Measurements from ENCODE around the gene NXPE3.
"Not testable (repeated sequence)": the region's sequence is repeated elsewhere in the genome, so short reads cannot be mapped to it uniquely, and the experiment has no call there.

The NXPE3 gene

GRCh38 chr3:101779047-101779821, at the start of gene NXPE3:
Gene NXPE3, plus strand, starts transcription at chr3:101779211. Its CDS starts 6,386 bp downstream, at chr3:101785597.
- DNase-seq: peak; percentile 76

GRCh38 chr3:101729586-101729985, 49.4 kb upstream of the NXPE3 start:
- no peak for DNase-seq

- no peak for DNase-seq
Observed at GRCh38 chr3:101730839-101731238, 48.2 kb upstream of the NXPE3 start.

- DNase-seq: no peak
Observed at GRCh38 chr3:101732240-101732641, 46.8 kb upstream of the NXPE3 start.

- DNase-seq: no peak
Observed at GRCh38 chr3:101735833-101736232, 43.2 kb upstream of the NXPE3 start.

GRCh38 chr3:101741914-101742313, 37.1 kb upstream of the NXPE3 start:
- DNase-seq: not testable (repeated sequence)

- no peak for DNase-seq
Observed at GRCh38 chr3:101744811-101745210, 34.2 kb upstream of the NXPE3 start.

- DNase-seq: not testable (repeated sequence)
Observed at GRCh38 chr3:101745934-101746333, 33.1 kb upstream of the NXPE3 start.

GRCh38 chr3:101753386-101754113, 25.5 kb upstream of the NXPE3 start:
- not testable (repeated sequence) for DNase-seq

- DNase-seq: no peak
Observed at GRCh38 chr3:101758224-101758623, 20.8 kb upstream of the NXPE3 start.

- DNase-seq: no peak
Observed at GRCh38 chr3:101762041-101762646, 16.9 kb upstream of the NXPE3 start.

GRCh38 chr3:101777745-101778281, 1.2 kb upstream of the NXPE3 start:
- not testable (repeated sequence) for DNase-seq

- DNase-seq: no peak
Observed at GRCh38 chr3:101778385-101779046, 495 bp upstream of the NXPE3 start.

- DNase-seq: no peak
Observed at GRCh38 chr3:101779822-101780381, 891 bp downstream of the NXPE3 start.

- no peak for DNase-seq
Observed at GRCh38 chr3:101780661-101781060, 1.6 kb downstream of the NXPE3 start.

GRCh38 chr3:101781166-101781565, 2.2 kb downstream of the NXPE3 start:
- no peak for DNase-seq

- no peak for DNase-seq
Observed at GRCh38 chr3:101784855-101785613, 6.0 kb downstream of the NXPE3 start.

GRCh38 chr3:101791778-101792177, 12.8 kb downstream of the NXPE3 start:
- no peak for DNase-seq

- no peak for DNase-seq
Observed at GRCh38 chr3:101796077-101796680, 17.2 kb downstream of the NXPE3 start.

GRCh38 chr3:101801174-101801573, 22.2 kb downstream of the NXPE3 start:
- DNase-seq: no peak

- no peak for DNase-seq
Observed at GRCh38 chr3:101802179-101802578, 23.2 kb downstream of the NXPE3 start.
